GM12878 (cell line): ENCODE results near the gene PPP1R7. TPM values are rescaled to one million over a fixed set of nuclear protein-coding genes. Genes with fewer than 3 reads are reported as not detected.

Experiments
- ATAC-seq: fragments of 200-7000 bp; cut with Tn5 transposase; 3 replicates; pipeline ENCODE4 v1.9.1; 2020; ENCODE audit warnings: mild to moderate bottlenecking, moderate library complexity
- BruUV-seq: library from RNA; stranded (reverse); fragments of 400-500 nt; replicated peaks from 2 replicates; lab custom pipeline; 2021; lab: Mats Ljungman, UMichigan
- CTCF ChIA-PET: fragments of 300-600 bp; sonication (Branson Sonifier 250); formaldehyde crosslinking; extraction: SDS; loops from one replicate; lab custom pipeline; 2021; ENCODE audit warnings: inconsistent platforms; lab: Yijun Ruan, JAX
- POLR2A ChIA-PET: fragments of 350-600 bp; formaldehyde crosslinking; extraction: SDS; loops from one replicate; lab custom pipeline; 2021; ENCODE audit warnings: inconsistent platforms; lab: Charles Lee
- RAD21 ChIA-PET: fragments of 300-600 bp; sonication (Branson Sonifier 250); formaldehyde crosslinking; loops from one replicate; lab custom pipeline; 2023; ENCODE audit warnings: antibody characterized with exemption; ENCODE audit not compliant: unreplicated experiment; lab: Charles Lee
- SMC1A ChIA-PET: fragments of 300-600 bp; sonication (Branson Sonifier 250); formaldehyde crosslinking; loops from one replicate; lab custom pipeline; 2023; ENCODE audit not compliant: unreplicated experiment, uncharacterized antibody; lab: Charles Lee
- DNase-seq: peaks from one replicate; pipeline ENCODE4 v3.0.0-alpha.2; 2011; ENCODE audit warnings: low read depth, low spot score
- FAIRE-seq: peaks from 3 replicates; lab custom pipeline; 2011; peaks lifted over from hg19 to GRCh38; lab: Jason Lieb, UNC
- H2AFZ ChIP-seq: 2 replicates; pipeline ENCODE4 v1.6.0; 2011; ENCODE audit warnings: low read depth, low read length, control low read depth; ENCODE audit not compliant: control insufficient read depth
- H3K27ac ChIP-seq: 2 replicates; pipeline ENCODE4 v1.5.1; 2011; ENCODE audit warnings: control low read depth; ENCODE audit not compliant: control insufficient read depth, insufficient read depth
- H3K27me3 ChIP-seq, 2 experiments: replicated peaks in 1 of 2; 2 replicates each; pipeline versions ENCODE4 v1.6.0 to v1.6.1; 2011; ENCODE audit warnings: low read length in 1 of 2; ENCODE audit not compliant: control insufficient read depth in 2 of 2, insufficient read depth in 2 of 2
- H3K36me3 ChIP-seq, 2 experiments: 2 replicates each; pipeline ENCODE4 v1.5.1; 2011; ENCODE audit warnings: low read length in 1 of 2; ENCODE audit not compliant: control insufficient read depth in 2 of 2, insufficient read depth in 2 of 2
- H3K4me1 ChIP-seq: 2 replicates; pipeline ENCODE4 v1.6.1; 2011; ENCODE audit warnings: mild to moderate bottlenecking, low read length, moderate library complexity, mixed read lengths; ENCODE audit not compliant: control insufficient read depth, insufficient read depth
- H3K4me2 ChIP-seq: 2 replicates; pipeline ENCODE4 v1.6.0; 2011; ENCODE audit warnings: control low read depth; ENCODE audit not compliant: control insufficient read depth, insufficient read depth
- H3K4me3 ChIP-seq: fragments of 200-600 bp; sonication (generic); 2 replicates; pipeline ENCODE4 v1.5.1; 2016
- H3K79me2 ChIP-seq: 2 replicates; pipeline ENCODE4 v1.6.0; 2011; ENCODE audit warnings: low read length; ENCODE audit not compliant: control insufficient read depth, insufficient read depth
- H3K9ac ChIP-seq: 2 replicates; pipeline ENCODE4 v1.8.0; 2011; ENCODE audit warnings: low read length, control low read depth, mixed read lengths; ENCODE audit not compliant: control insufficient read depth, insufficient read depth
- H3K9me3 ChIP-seq: replicated peaks from 3 replicates; pipeline ENCODE4 v1.5.1; 2011; ENCODE audit warnings: mild to moderate bottlenecking, low read length; ENCODE audit not compliant: control insufficient read depth, insufficient read depth
- H4K20me1 ChIP-seq: 2 replicates; pipeline ENCODE4 v1.6.0; 2011; ENCODE audit not compliant: control insufficient read depth, insufficient read depth
- ATF7 ChIP-seq: fragments of 450-650 bp; IDR thresholded peaks from 2 replicates; pipeline ENCODE4 v1.6.1; 2016; ENCODE audit warnings: low read depth, mild to moderate bottlenecking
- CTCF ChIP-seq, 3 experiments: IDR thresholded peaks in 2 of 3; conservative IDR thresholded peaks in 1 of 3; 2 replicates each; pipeline ENCODE4 v1.5.1; 2011; ENCODE audit warnings: low read depth in 3 of 3, low read length in 3 of 3, mild to moderate bottlenecking in 3 of 3, control low read depth in 2 of 3, moderate library complexity in 2 of 3, inconsistent platforms in 1 of 3, mixed read lengths in 1 of 3; ENCODE audit not compliant: control insufficient read depth in 2 of 3, insufficient read depth in 1 of 3; ENCODE audit errors: extremely low read depth in 1 of 3
- DPF2 ChIP-seq: fragments of 450-650 bp; IDR thresholded peaks from 2 replicates; pipeline ENCODE4 v1.6.1; 2017; ENCODE audit warnings: mild to moderate bottlenecking
- HCFC1 ChIP-seq: fragments of 150-350 bp; IDR thresholded peaks from 2 replicates; pipeline ENCODE4 v1.6.1; 2014; ENCODE audit warnings: low read length
- IRF4 ChIP-seq: IDR thresholded peaks from 2 replicates; pipeline ENCODE4 v1.6.1; 2011; ENCODE audit warnings: low read depth, low read length
- JUNB ChIP-seq: IDR thresholded peaks from 2 replicates; pipeline ENCODE4 v1.6.1; 2016; ENCODE audit warnings: antibody characterized with exemption, mild to moderate bottlenecking
- LARP7 ChIP-seq: fragments of 450-650 bp; IDR thresholded peaks from 2 replicates; pipeline ENCODE4 v1.6.1; 2017; ENCODE audit warnings: mild to moderate bottlenecking
- NR2F1 ChIP-seq: fragments of 450-650 bp; conservative IDR thresholded peaks from 2 replicates; pipeline ENCODE4 v1.6.1; 2017; ENCODE audit warnings: mild to moderate bottlenecking
- RFX5 ChIP-seq: IDR thresholded peaks from 2 replicates; pipeline ENCODE4 v1.6.1; 2011; ENCODE audit warnings: low read depth, low read length, improper control_type of control experiment
- ZNF207 ChIP-seq: fragments of 450-650 bp; IDR thresholded peaks from 2 replicates; pipeline ENCODE4 v1.6.1; 2014; ENCODE audit warnings: antibody characterized with exemption, mild to moderate bottlenecking, borderline replicate concordance
- WGBS: methylation state at CpG from one replicate; pipeline ENCODE4 v1.1.6; 2016; ENCODE audit warnings: low lambda C conversion rate; ENCODE audit not compliant: insufficient replicate concordance, insufficient coverage; ENCODE audit errors: missing lambda C conversion rate; 5-methylcytosine and 5-hydroxymethylcytosine counted together
- in situ Hi-C: fragments of 300-500 bp; cut with MboI; formaldehyde crosslinking; loops from 9 replicates; pipeline ENCODE4 v1.14.3; 2018; ENCODE audit warnings: mixed read lengths
- intact Hi-C: fragments of 100-400 bp; cut with micrococcal nuclease; formaldehyde crosslinking; loops from one replicate; pipeline ENCODE4 v1.14.2; 2022; ENCODE audit not compliant: unreplicated experiment
- polyA plus RNA-seq, 11 experiments: library from polyadenylated mRNA; depleted of rRNA in 4 of 11; unstranded in 6 of 11; stranded (reverse) in 5 of 11; fragments of >200 nt; fragmentation: Nextera tagmentation in 4 of 11; fragmentation: Illumina TruSeq in 1 of 11; extraction: Ambion mirVana in 4 of 11; extraction: Trizol in 1 of 11; gene quantifications; 1 replicate in 1 of 11; 2 replicates in 10 of 11; pipeline versions ENCODE4 v1.2.1 to v1.2.3, GENCODE V29; 2011 to 2016; ENCODE audit warnings: inconsistent platforms in 2 of 11, missing spikeins in 2 of 11, low read depth in 1 of 11
- total RNA-seq, 4 experiments: library from RNA; depleted of rRNA in 3 of 4; stranded (reverse); fragments of >200 nt in 3 of 4; fragmentation: Illumina TruSeq in 1 of 4; extraction: Trizol in 1 of 4; gene quantifications; 2 replicates each; pipeline versions ENCODE4 v1.2.1 to v1.2.3, GENCODE V29; 2013 to 2021
- TF ChIP-seq, protein P1 (sequence below): fragments of 450-650 bp; IDR thresholded peaks from 2 replicates; pipeline ENCODE4 v1.6.1; 2014; ENCODE audit warnings: mild to moderate bottlenecking

The PPP1R7 gene
- total and polyA plus RNA-seq, 10 of the 15 experiments (the other 5 are each of a cell fraction or from before 2014, with no cell fraction given), result 78.5 to 174 (median 93.7) TPM

GRCh38 chr2:241200822-241201395, 50.6 kb downstream of the PPP1R7 start:
- CTCF ChIA-PET, result no interaction called here
- no peak for DNase-seq
- no peaks in the 10 kb centered on the region for H4K20me1 ChIP-seq
- SMC1A ChIA-PET, result no interaction called here
- no peak for FAIRE-seq
- WGBS, result 48% methylated on average over 21 of the region's 21 CpGs
- BruUV-seq, result no TSS peak
- H3K4me3 ChIP-seq, result no peak overlapping the region
- POLR2A ChIA-PET, result no interaction called here
- no peaks in the 10 kb centered on the region for H3K36me3 ChIP-seq
- H3K27me3 ChIP-seq, result no peaks in the 10 kb centered on the region
- in situ Hi-C loops (no loop called here), intact Hi-C loops (no loop called here)
- H2AFZ ChIP-seq, result no peak overlapping the region
- no peaks in the 10 kb centered on the region for H3K9me3 ChIP-seq
- TF ChIP-seq CTCF (IDR thresholded peaks at IDR 0.05 in 2 of 3, conservative IDR thresholded peaks at IDR 0.05 in 1 of 3; ENCODE audit: control insufficient read depth in 2 of 3, extremely low read depth in 1 of 3, insufficient read depth in 1 of 3, low read depth in 3 of 3, low read length in 3 of 3) (no peak), NR2F1 (no peak), LARP7 (no peak), ATF7 (no peak), IRF4 (no peak), ZNF207 (no peak), HCFC1 (no peak), JUNB (no peak), DPF2 (no peak), RFX5 (no peak)
- TF ChIP-seq, protein P1, sequence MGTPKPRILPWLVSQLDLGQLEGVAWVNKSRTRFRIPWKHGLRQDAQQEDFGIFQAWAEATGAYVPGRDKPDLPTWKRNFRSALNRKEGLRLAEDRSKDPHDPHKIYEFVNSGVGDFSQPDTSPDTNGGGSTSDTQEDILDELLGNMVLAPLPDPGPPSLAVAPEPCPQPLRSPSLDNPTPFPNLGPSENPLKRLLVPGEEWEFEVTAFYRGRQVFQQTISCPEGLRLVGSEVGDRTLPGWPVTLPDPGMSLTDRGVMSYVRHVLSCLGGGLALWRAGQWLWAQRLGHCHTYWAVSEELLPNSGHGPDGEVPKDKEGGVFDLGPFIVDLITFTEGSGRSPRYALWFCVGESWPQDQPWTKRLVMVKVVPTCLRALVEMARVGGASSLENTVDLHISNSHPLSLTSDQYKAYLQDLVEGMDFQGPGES, result no peak
- no peak overlapping the region for H3K9ac ChIP-seq
- no peak overlapping the region for H3K27ac ChIP-seq
- no peak; the same call in 2 of the 3 replicates for ATAC-seq
- no peak overlapping the region for H3K4me2 ChIP-seq
- RAD21 ChIA-PET, result no interaction called here
- H3K79me2 ChIP-seq, result no peaks in the 10 kb centered on the region
- H3K4me1 ChIP-seq, result no peaks in the 10 kb centered on the region
